Endothelial cell of umbilical vein (primary cell): Measurements from ENCODE around the gene DNAH10. TPM values are rescaled to one million over a fixed set of nuclear protein-coding genes. Genes with fewer than 3 reads are reported as not detected.

Source experiments
- BruUV-seq: library from RNA; stranded (reverse); fragments of 400-500 nt; replicated peaks from 2 replicates; lab custom pipeline; 2021; lab: Mats Ljungman, UMichigan
- CTCF ChIA-PET: fragments of 300-600, 350-600 bp; sonication (Branson Sonifier 250); formaldehyde crosslinking; loops from one replicate; lab custom pipeline; 2021; ENCODE audit warnings: antibody characterized with exemption, inconsistent platforms; lab: Charles Lee
- POLR2A ChIA-PET: fragments of 300-600, 350-600 bp; sonication (Branson Sonifier 250); formaldehyde crosslinking; loops from one replicate; lab custom pipeline; 2021; ENCODE audit warnings: antibody characterized with exemption, inconsistent platforms; lab: Charles Lee
- DNase-seq: peaks from one replicate; pipeline ENCODE4 v3.0.0-alpha.2; 2011; ENCODE audit warnings: low read depth, low spot score
- FAIRE-seq: peaks from 2 replicates; lab custom pipeline; 2011; peaks lifted over from hg19 to GRCh38; lab: Jason Lieb, UNC
- H2AFZ ChIP-seq: 2 replicates; pipeline ENCODE4 v1.6.0; 2012; ENCODE audit warnings: low read depth, low read length, control low read depth, inconsistent platforms
- H3K27ac ChIP-seq: 2 replicates; pipeline ENCODE4 v1.5.1; 2011; ENCODE audit warnings: low read depth, mild to moderate bottlenecking, control low read depth, low read length, moderate library complexity; ENCODE audit not compliant: insufficient read depth
- H3K27me3 ChIP-seq, 2 experiments: 2 replicates each; pipeline versions ENCODE4 v1.6.0 to v1.6.1; 2011; ENCODE audit warnings: low read length in 2 of 2, mixed read lengths in 1 of 2; ENCODE audit not compliant: control insufficient read depth in 2 of 2, insufficient read depth in 2 of 2
- H3K36me3 ChIP-seq, 2 experiments: 2 replicates in 1 of 2; 3 replicates in 1 of 2; pipeline ENCODE4 v1.5.1; 2011; ENCODE audit warnings: low read length in 2 of 2, mild to moderate bottlenecking in 1 of 2, moderate library complexity in 1 of 2; ENCODE audit not compliant: control insufficient read depth in 2 of 2, insufficient read depth in 2 of 2; ENCODE audit errors: extremely low read depth in 1 of 2
- H3K4me1 ChIP-seq: 3 replicates; pipeline ENCODE4 v1.5.1; 2011; ENCODE audit warnings: mild to moderate bottlenecking, low read length; ENCODE audit not compliant: control insufficient read depth, insufficient read depth; ENCODE audit errors: extremely low read depth
- H3K4me2 ChIP-seq: 2 replicates; pipeline ENCODE4 v1.6.1; 2011; ENCODE audit warnings: low read length, control low read depth, mixed read lengths; ENCODE audit not compliant: insufficient read depth
- H3K4me3 ChIP-seq, 3 experiments: fragments of 200-600 bp in 1 of 3; sonication (generic), shearing (Covaris generic) in 1 of 3; replicated peaks in 1 of 3; 2 replicates each; pipeline ENCODE4 v1.5.1; 2011 to 2016; ENCODE audit warnings: control low read depth in 3 of 3, low read length in 3 of 3, mild to moderate bottlenecking in 2 of 3, inconsistent platforms in 1 of 3, low read depth in 1 of 3, moderate library complexity in 1 of 3; ENCODE audit not compliant: insufficient read depth in 1 of 3
- H3K79me2 ChIP-seq: 2 replicates; pipeline ENCODE4 v1.6.0; 2012; ENCODE audit warnings: low read length, inconsistent platforms; ENCODE audit not compliant: control insufficient read depth, insufficient read depth
- H3K9ac ChIP-seq: replicated peaks from 2 replicates; pipeline ENCODE3; 2011; ENCODE audit warnings: low read length, control low read depth; ENCODE audit not compliant: insufficient read depth; ENCODE audit errors: extremely low read depth
- H3K9me1 ChIP-seq: replicated peaks from 3 replicates; pipeline ENCODE4 v1.6.0; 2011; ENCODE audit warnings: mild to moderate bottlenecking, low read length; ENCODE audit not compliant: control insufficient read depth, insufficient read depth; ENCODE audit errors: extremely low read depth
- H3K9me3 ChIP-seq: replicated peaks from 2 replicates; pipeline ENCODE4 v1.5.1; 2012; ENCODE audit warnings: low read length, inconsistent platforms; ENCODE audit not compliant: control insufficient read depth, insufficient read depth
- H4K20me1 ChIP-seq: replicated peaks from 2 replicates; pipeline ENCODE3; 2011; ENCODE audit warnings: mild to moderate bottlenecking, low read length; ENCODE audit not compliant: control insufficient read depth, insufficient read depth; ENCODE audit errors: extremely low read depth
- CTCF ChIP-seq, 2 donors: IDR thresholded peaks; 1 replicate in 1 of 2; 2 replicates in 1 of 2; pipeline ENCODE4 v1.5.1; 2011; ENCODE audit warnings: low read length in 2 of 2, mild to moderate bottlenecking in 2 of 2, moderate library complexity in 2 of 2, control low read depth in 1 of 2, inconsistent platforms in 1 of 2, low read depth in 1 of 2; ENCODE audit not compliant: insufficient read depth in 1 of 2; ENCODE audit errors: extremely low read depth in 1 of 2
- EZH2 ChIP-seq: IDR thresholded peaks from 2 replicates; pipeline ENCODE4 v1.6.1; 2012; ENCODE audit warnings: borderline replicate concordance, low read depth, mild to moderate bottlenecking, moderate library complexity, low read length, inconsistent platforms; ENCODE audit not compliant: severe bottlenecking
- FOS ChIP-seq: IDR thresholded peaks from 2 replicates; pipeline ENCODE4 v1.6.1; 2011; ENCODE audit warnings: mild to moderate bottlenecking, low read length, moderate library complexity, borderline replicate concordance; ENCODE audit not compliant: insufficient read depth
- GATA2 ChIP-seq: IDR thresholded peaks from 2 replicates; pipeline ENCODE4 v1.7.0; 2011; ENCODE audit warnings: low read depth, mild to moderate bottlenecking, moderate library complexity, mixed read lengths, low read length; ENCODE audit not compliant: insufficient read length, insufficient read depth
- JUN ChIP-seq: IDR thresholded peaks from 2 replicates; pipeline ENCODE4 v1.6.1; 2011; ENCODE audit warnings: borderline replicate concordance, low read depth; ENCODE audit not compliant: insufficient read length, insufficient read depth
- MYC ChIP-seq: IDR thresholded peaks from one replicate; pipeline ENCODE4 v1.6.1; 2011; ENCODE audit warnings: mild to moderate bottlenecking, low read depth, low read length
- POLR2A ChIP-seq: IDR thresholded peaks from 2 replicates; pipeline ENCODE4 v1.6.1; 2012; ENCODE audit warnings: low read depth, mild to moderate bottlenecking, control low read depth, low read length
- POLR2AphosphoS5 ChIP-seq: IDR thresholded peaks from 2 replicates; pipeline ENCODE4 v1.6.1; 2012; ENCODE audit warnings: low read depth, mild to moderate bottlenecking, control low read depth, low read length, moderate library complexity; ENCODE audit not compliant: insufficient read depth
- dilution Hi-C: fragments of 300-500 bp; cut with MboI; formaldehyde crosslinking; loops from one replicate; pipeline ENCODE4 v1.15.0; 2019; ENCODE audit warnings: low sequenced_read_pairs; ENCODE audit not compliant: extremely low pct_ligation_motif_present
- intact Hi-C: fragments of 100-400 bp; cut with micrococcal nuclease; formaldehyde crosslinking; loops from one replicate; pipeline ENCODE4 v1.10.0; 2022
- polyA plus RNA-seq, 4 experiments: library from polyadenylated mRNA; depleted of rRNA in 3 of 4; stranded (reverse) in 3 of 4; unstranded in 1 of 4; fragments of >200 nt; gene quantifications; 2 replicates each; pipeline versions ENCODE4 v1.2.1 to v1.2.3, GENCODE V29; 2011 to 2012; ENCODE audit warnings: missing spikeins in 1 of 4
- total RNA-seq: library from RNA; stranded (reverse); gene quantifications from 2 replicates; pipeline ENCODE4 v1.2.3, GENCODE V29; 2021
- TF ChIP-seq, protein P1 (sequence below): IDR thresholded peaks from 2 replicates; pipeline ENCODE4 v1.6.1; 2011; ENCODE audit not compliant: insufficient read depth, insufficient read length

Gene DNAH10
- total and polyA plus RNA-seq, 2 donors (not counting 3 experiments of a cell fraction or from before 2014, with no cell fraction given), result 0.04 to 0.31 TPM

GRCh38 chr12:123723011-123723410 is 39.1 kb upstream of the DNAH10 start:
- POLR2A ChIA-PET, result no interaction called here
- Histone ChIP-seq H2AFZ (no peak overlapping the region), H3K4me1 (peaks cover 10% of the 10 kb centered on the region), H3K9ac (no peak overlapping the region), H3K4me2 (no peak overlapping the region), H3K9me1 (no peaks in the 10 kb centered on the region), H3K27ac (no peak overlapping the region), H3K36me3 (peaks cover 12 to 14% of the 10 kb centered on the region in 2 experiments), H4K20me1 (no peaks in the 10 kb centered on the region), H3K27me3 (no peaks in the 10 kb centered on the region), H3K4me3 (no peak overlapping the region), H3K9me3 (no peaks in the 10 kb centered on the region), H3K79me2 (no peaks in the 10 kb centered on the region)
- intact Hi-C loops, result no loop called here
- CTCF ChIA-PET, result no interaction called here
- no peak for DNase-seq
- FAIRE-seq, result no peak
- TF ChIP-seq GATA2 (no peak), MYC (no peak), POLR2A (no peak), FOS (no peak), EZH2 (no peak), JUN (no peak), CTCF (IDR thresholded peaks at IDR 0.05; ENCODE audit: extremely low read depth in 1 of 2, insufficient read depth in 1 of 2, low read depth in 1 of 2, low read length in 2 of 2) (no peak), POLR2AphosphoS5 (no peak)
- TF ChIP-seq, protein P1, sequence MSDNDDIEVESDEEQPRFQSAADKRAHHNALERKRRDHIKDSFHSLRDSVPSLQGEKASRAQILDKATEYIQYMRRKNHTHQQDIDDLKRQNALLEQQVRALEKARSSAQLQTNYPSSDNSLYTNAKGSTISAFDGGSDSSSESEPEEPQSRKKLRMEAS, result no peak
- dilution Hi-C loops, result no loop called here
- no TSS peak for BruUV-seq
